GM18951 (cell line): ENCODE results near the gene ATP9B.
"Not testable (repeated sequence)": the region's sequence is repeated elsewhere in the genome, so short reads cannot be mapped to it uniquely, and the experiment has no call there.

ENCODE experiments used
- POLR2A ChIP-seq: IDR thresholded peaks from 4 replicates; pipeline ENCODE4 v1.6.1; 2011; ENCODE audit warnings: mild to moderate bottlenecking; ENCODE audit not compliant: insufficient read length, insufficient read depth; ENCODE audit errors: extremely low read depth
- in situ Hi-C: fragments of 300-500 bp; cut with MboI; formaldehyde crosslinking; loops from one replicate; pipeline ENCODE4 v1.12.0; 2022; ENCODE audit warnings: low sequenced_read_pairs, mixed read lengths, inconsistent platforms; ENCODE audit not compliant: unreplicated experiment

Gene ATP9B

GRCh38 chr18:79056827-79057367 is 12.3 kb upstream of the ATP9B start:
- TF ChIP-seq POLR2A: no peak

GRCh38 chr18:79058007-79058406 is 11.2 kb upstream of the ATP9B start:
- no peak for TF ChIP-seq POLR2A
- in situ Hi-C loops: no loop called here

More at GRCh38 chr18:79056827-79057367, 12.3 kb upstream of the ATP9B start:
- in situ Hi-C loops: no loop called here

- TF ChIP-seq POLR2A: no peak
- in situ Hi-C loops: no loop called here
Measured at GRCh38 chr18:79062806-79063205, 6.4 kb upstream of the ATP9B start.

- TF ChIP-seq POLR2A: no peak
- in situ Hi-C loops: no loop called here
Measured at GRCh38 chr18:79064228-79064627, 5.0 kb upstream of the ATP9B start.

GRCh38 chr18:79065802-79066201 is 3.4 kb upstream of the ATP9B start:
- in situ Hi-C loops: no loop called here
- TF ChIP-seq POLR2A: no peak

- TF ChIP-seq POLR2A: no peak
- in situ Hi-C loops: no loop called here
Measured at GRCh38 chr18:79067611-79068010, 1.6 kb upstream of the ATP9B start.

GRCh38 chr18:79068341-79068936 is 755 bp upstream of the ATP9B start:
- TF ChIP-seq POLR2A: no peak
- in situ Hi-C loops: no loop called here

GRCh38 chr18:79069717-79070151 is 540 bp downstream of the ATP9B start:
- TF ChIP-seq POLR2A: no peak
- in situ Hi-C loops: no loop called here

- in situ Hi-C loops: no loop called here
- TF ChIP-seq POLR2A: no peak
Measured at GRCh38 chr18:79070486-79070885, 1.3 kb downstream of the ATP9B start.

- TF ChIP-seq POLR2A: no peak
- in situ Hi-C loops: no loop called here
Measured at GRCh38 chr18:79071037-79071436, 1.8 kb downstream of the ATP9B start.

- in situ Hi-C loops: no loop called here
- TF ChIP-seq POLR2A: no peak
Measured at GRCh38 chr18:79071503-79072210, 2.5 kb downstream of the ATP9B start.

- in situ Hi-C loops: not testable (repeated sequence)
Measured at GRCh38 chr18:79072655-79073054, 3.5 kb downstream of the ATP9B start.

GRCh38 chr18:79077181-79077580 is 8.0 kb downstream of the ATP9B start:
- in situ Hi-C loops: no loop called here
- TF ChIP-seq POLR2A: no peak

GRCh38 chr18:79078791-79079190 is 9.6 kb downstream of the ATP9B start:
- in situ Hi-C loops: not testable (repeated sequence)

GRCh38 chr18:79092874-79093273 is 23.7 kb downstream of the ATP9B start:
- no peak for TF ChIP-seq POLR2A
- in situ Hi-C loops: no loop called here

- in situ Hi-C loops: no loop called here
- no peak for TF ChIP-seq POLR2A
Measured at GRCh38 chr18:79093986-79094385, 24.8 kb downstream of the ATP9B start.
